Inflammatory macrophage treated with lipopolysaccharide for 1 hour (primary cell): ENCODE results near the gene ABCA4.

Experiments used
- DNase-seq, 2 donors: peaks; one replicate each; pipeline ENCODE4 v3.0.0-alpha.2; 2020 to 2022

The ABCA4 gene

DNA sequence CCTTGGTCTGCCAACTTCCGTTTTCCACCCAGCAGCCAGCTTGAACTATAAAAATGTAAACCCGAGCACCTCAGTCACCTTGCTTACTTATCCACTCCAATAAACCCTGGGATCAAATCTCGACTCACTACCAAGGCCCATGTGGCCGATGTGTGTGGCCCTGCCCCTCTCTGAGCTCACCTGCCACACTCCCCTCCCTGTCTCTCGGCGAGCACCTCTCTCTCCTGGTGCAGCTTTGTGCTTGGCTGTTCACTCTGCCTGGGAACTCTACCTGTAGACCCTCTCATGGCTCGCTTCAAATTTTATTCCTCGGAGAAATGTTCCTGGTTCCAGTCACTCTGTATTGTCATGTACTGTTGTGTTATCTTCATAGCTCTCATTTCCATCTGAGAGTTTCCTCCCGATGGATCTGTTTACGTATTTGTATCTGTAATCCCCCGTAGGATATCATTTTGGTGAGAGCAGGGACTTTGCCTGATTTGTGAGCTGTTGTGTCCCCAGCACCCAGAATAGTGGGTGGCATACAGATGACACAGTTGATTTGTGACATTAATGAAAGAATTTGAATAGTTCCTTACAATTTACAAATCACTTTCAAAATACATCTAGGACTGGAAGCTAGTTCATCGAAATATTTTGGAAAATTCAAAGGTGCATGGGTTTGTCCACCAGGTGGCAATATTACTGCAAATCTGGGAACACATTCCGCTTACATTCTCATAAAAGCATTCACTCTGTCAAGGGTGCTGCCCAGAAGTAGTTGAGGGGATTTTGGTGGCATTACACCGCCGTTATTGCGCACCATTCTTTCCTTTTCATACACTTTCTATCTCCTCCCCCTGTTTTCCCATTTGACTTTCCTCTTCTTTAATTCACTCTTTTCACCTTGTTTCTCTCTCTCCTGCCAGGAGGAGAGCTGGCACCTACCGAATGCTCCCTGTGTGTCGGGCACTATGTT lies 95.3 kb downstream of the ABCA4 start:
- peak; percentile 32 to 68 for DNase-seq

DNA sequence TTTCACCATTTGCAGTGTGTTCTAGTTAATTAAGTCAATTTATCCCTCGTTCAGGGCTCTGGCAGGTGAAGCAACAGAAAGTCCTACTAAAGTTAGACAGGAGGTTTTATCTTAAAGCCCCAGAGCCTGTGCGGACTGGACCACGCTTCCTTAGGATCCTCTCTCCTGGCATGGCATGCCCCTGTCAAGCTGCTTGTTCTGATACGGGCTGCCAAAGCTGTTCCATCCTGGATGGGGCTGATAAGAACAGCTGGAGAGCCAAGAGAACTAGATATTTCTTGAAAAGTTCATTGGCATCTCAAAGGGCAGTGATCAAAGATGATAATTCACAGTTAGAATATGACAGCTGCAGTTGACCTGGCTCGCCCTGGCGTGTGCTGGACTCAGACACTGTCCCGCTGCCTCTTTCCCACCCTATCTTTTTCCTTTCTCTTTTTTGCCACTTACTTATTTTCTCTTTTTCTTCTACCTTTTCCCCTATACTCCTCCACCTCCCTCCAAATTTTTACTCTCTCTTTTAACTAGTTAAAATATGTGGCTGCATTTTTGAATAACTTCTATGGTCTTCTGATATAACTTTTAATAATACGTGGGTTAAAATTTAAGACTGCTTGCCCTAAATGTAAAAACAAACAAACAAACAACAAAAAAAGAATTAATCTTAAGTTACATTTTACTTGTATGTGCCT lies 96.7 kb downstream of the ABCA4 start:
- no peak for DNase-seq

DNA sequence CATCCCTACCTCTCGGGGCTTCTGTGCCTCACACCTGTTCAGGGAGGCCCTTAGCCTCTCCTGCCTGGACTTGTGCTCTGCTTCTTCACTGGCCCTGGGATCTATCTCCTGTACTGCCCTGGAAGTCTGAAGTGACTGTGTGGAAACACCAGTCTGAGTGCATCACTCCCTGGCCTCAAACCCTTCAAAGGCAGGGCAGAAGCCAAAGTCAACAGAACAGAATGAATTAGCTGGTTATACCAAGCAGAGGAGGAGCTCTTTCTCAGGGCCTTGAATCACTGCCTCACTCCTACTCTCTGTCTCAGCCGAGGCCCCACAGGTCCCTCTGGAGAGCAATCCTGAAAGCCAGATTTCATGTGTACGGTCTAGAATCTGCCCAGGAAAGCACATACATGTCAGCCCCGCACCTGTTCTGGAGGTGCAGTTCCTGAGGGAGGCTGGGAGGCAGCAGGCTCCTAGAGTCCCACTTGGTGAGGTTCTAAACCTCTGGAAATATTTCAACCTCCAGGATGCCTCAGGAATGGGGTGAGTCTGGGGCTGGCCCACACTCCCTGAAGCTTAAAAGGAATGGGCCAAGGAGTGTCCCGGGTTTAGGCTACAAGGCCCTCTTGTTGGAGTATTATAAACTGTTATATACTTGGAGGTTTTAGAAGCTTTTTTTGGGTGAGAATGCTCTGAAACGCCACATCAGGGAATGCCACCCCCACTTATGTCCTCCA lies 98.3 kb downstream of the ABCA4 start:
- DNase-seq: no peak

DNA sequence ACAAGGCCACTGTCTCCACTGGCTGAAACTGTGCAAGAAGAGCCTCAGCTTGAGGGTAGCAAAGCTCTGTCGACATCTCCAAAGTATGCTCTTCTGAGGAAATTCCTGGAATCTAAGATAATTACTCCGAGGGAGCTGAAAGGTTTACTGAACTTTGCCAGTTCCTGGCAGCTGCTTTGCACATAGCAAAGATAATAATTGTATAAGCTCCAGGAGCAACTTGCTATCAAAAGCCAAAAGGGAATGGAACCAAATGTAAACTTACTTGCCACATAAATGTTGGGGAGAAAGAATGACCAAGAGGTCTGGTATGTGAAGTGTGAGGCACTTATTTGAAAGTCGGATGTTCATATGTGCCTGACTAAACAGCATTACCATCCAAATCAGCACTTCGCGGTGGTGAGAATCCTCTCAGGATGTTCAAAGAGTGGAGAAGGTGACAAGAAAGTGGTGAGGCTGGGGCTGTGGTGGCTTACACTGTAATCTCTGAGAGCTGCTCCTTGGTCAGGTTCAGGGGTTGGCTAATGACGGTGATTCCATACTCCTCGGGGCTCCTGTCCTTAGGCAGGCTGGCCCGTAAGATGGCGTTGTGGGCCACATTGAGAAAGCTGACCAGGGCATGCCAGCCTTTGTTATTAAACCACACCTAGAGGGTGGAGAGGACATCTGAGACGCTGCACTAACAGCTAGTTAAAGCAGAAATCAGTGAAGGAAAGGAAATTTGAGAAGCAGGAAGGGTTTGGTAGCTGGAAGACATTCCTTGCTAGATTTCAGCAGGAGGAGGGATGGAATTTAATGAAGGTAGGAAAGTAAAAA lies 100.0 kb downstream of the ABCA4 start:
- no peak for DNase-seq

DNA sequence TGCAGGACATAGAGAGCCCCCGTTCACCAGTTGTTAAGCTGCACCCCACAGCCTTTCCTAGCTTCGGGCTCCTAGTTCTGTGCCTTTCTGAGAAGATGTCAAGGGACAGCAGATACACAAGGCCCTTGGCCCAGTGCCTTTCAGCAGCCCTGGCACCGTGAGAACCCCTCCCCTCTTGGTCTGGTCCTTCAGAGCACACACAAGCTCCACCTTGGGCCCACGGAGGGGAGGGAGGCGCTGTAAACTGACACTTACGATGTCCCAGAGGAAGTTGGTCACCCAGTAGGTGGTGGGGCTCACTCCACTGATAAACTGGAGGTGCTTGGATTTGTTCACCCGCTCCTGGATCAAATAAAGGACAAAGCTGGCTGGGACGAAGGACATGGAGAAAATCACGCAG lies 101.6 kb downstream of the ABCA4 start:
- no peak for DNase-seq

DNA sequence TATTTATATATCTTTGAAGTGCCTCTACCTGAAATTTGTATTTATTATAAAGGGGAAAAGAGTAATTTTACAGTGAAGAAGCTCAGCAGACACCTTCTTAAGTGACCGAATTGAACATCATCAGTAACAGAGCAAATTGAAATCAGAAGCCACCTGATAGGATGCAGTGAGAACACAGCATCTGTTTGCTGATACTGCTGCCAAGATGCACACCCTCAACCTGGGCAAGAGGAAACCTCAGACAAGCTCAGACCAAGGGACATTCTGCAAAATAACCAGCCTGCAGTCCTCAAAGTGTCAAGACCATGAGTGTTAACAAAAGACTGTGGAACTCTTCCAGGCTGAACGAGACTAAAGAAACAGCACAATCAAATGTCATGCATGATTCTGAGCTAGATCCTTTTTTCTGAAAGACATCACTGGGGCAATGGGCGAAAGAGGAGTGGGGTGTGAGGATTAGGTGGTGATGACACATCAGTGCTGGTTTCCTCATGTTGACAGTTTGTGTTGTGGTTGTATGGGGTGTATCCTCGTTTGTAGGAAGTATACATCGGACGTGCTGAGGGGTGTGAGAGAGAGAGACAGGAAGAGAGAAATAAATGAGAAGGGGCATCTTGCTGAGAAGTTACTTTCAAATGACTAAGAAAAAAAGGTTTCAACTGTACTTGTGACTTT lies 103.7 kb downstream of the ABCA4 start:
- DNase-seq: peak; percentile 50 to 65

DNA sequence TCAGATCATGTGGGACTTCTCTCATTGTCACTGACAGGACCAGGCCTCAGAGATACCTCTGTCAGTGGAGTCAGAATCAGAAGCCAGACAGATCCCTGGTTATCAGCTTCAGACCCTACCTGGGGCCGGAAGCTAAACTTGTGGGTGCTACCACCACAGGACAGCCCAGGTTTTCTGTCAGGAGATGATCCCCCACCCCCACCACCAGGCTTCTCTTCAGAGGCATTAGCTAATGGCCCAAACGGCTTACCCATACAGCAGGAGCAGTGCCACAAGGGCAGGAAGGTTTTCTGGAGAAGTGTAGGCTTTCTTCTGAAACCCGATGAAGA lies 105.5 kb downstream of the ABCA4 start:
- DNase-seq: no peak

DNA sequence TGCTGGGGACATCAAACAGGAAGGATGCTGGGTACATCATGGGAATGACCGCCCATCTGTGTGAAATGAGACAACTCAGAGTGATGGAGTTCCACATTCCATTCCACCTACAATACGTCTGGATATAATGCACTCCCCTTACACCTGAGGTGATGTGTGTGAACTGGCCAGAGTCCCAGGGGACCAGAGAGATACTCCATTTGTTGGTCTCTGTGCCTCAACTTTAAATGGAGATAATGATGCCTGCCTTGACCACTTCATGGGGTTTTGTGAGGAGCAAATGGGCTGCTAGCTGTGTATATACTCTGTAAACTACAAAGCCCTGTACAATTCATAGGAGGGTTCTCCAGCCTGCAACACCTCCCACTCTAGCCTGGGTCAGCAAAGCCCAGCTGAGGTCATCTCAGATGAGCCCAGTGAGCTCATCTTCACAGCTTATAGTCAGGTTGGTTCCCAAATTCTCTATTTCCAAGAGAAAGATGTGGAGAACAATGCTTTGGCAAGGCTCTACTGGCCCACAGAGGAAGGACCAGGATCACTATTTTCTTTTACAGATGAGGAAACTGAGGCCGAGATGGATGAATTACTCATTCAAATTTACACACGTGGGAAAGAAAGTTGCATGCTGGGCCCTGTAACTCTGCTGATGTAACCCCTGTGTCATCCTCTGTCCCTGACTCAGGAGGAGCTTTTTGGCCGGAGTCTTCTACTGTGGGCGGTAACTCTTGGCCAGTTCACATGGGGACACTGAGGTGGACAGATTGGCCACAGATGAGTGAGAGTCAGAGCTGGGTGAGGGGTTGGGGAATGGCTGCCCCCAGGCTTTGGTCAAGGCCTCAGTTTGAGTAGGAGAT lies 106.1 kb downstream of the ABCA4 start:
- peak; percentile 41 to 73 for DNase-seq

DNA sequence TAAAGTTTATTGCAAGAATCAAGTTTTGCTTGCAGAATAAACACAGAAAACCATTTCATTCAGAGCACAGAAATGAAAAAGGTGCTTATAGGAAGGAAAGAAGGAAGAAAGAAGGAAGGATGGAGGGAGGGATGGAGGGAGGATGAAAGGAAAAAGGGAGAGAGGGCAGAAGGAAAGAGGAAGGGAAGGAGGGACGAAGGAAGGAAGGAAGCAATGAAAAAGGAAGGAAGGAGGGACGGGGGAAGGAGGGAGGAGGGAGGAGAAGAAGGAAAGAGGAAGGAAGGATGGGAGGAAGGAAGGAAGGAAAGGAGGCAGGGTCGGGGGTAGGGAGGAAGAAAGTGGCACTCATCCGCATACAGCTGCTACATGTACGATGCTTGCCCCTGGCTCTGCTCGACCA lies 106.9 kb downstream of the ABCA4 start:
- DNase-seq: no peak

DNA sequence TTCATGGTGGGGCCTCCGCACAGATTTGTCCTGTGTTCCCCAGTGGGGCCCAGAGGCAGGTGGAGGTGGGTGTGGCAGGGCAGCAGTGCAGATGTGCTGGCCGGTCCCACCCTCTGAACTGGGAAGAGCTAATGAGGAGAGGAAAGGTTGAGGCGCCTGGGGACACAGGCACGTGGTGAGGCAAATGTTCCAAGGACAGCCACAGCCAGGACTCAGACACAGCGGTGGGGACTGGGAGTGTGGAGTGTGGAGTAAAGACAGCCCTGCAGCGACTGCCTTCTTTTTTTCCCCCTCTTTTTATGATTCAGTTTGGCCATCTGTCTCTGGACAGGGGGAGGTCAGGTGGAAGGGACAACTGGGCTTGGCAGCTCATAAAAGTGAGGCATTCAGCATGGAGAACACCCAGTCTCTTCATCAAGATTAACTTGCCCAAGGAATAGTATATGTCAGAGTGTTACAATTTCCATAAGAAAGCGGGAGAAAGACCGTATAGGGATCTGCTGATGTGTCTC lies 107.5 kb downstream of the ABCA4 start:
- DNase-seq: no peak

DNA sequence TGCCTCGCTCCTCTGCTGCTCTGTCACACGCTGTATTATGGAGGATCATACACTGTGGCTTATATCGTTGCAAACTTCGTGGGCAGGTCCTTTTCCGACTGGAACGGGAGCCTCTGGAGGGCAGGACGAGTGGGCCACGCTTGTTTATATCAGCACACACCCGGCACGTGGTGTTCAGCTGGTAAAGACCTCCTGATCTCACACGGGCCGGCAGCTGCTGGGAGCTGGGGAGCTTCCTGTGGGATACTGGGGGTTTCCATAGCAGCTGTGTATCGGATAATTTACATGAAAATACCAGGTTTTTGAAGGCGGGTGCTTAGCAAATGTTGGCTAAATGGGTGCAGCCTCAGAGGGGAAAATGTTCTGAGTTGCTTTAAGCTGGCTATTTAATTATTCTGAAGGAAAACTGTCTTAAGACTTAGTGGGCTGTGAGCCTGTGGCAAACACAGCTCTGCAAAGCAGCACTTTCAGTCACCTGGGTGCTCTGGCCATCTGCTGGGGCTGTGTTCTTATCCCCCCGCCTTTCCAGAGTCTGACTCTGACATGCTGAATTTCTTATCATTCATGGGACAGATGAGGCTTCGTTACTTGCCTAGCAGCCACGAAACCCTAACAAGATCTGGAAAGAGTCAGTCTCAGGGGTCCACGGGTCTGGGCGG lies 108.1 kb downstream of the ABCA4 start:
- no peak for DNase-seq

DNA sequence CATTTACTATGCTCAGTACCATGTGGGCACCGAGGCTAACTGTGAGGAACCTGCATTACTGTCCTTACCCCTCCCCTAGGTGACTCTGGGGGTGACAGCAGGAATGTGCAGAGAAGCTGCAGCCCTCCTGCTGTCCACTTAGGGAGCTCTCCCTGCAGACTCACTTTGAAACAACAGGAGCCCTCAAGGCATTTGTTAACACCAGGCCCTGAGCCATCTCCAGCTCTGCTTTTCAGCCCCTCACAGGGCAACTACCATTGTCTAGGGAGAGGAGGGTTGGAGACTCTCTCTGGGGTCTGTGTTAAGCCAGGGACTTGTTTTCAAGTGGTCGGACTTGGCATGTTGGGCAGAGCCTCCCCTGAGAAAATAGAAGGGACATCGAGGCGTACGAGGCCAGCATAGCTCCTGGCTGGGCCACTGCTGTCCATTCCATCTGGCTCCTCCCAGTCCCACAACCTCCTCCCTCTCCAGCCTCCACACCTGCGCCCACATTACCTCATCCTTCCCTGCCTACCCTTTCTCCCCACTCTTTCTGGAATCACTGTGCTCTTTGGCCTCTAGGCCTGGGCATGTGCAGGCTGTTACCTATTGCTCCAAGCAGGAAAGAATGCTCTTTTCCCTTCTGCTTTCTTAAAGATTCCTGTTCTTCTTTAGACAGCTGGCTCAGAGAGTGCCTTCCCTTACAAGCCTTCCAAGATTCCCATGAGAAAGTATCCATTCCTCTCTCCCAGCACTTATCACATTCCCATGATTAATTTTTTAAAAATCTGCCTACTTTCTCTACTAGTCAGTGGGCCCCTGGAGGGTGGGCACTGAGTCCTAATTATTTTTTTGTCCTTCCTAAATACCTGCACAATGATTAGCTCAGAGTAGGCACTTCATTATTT lies 109.0 kb downstream of the ABCA4 start:
- no peak for DNase-seq

DNA sequence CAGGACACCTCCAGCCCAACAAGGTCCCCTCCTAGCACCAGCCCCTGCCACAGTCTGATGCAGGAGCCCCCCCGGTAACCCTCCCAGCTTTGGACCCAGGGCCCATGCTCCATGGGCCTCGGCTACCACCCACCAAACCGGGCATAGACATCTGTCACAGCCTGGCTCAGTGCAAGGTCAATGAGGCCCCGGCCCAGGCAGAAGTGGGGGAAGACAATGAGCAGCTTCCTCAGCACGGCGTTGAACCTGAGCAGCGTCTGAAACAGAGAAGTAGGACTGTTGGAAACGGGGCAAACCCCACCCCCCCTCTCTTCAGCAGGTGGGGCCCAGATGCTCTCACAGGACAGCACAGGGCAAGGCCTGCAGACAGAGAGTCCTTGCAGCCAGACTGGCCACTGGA lies 109.8 kb downstream of the ABCA4 start:
- DNase-seq: no peak

DNA sequence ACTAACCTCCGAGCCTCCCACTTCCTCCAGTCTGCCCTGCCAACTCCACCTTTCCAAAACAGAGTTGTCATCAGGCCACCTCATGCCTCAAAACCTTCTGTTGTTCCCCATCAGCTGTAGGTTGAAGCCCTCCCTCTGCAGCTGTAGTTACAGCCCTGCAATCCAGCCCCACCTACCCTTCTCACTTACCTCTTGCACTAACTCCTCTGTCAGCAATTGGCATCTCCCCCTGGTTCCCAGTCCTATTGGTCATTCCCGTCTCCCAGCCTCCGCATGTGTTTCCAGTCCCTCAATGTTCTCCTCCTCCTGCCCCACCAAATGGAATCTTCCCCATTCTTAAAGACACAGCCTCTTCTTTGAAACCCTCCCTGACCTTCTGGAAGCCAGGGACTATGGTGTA lies 111.6 kb downstream of the ABCA4 start:
- no peak for DNase-seq

DNA sequence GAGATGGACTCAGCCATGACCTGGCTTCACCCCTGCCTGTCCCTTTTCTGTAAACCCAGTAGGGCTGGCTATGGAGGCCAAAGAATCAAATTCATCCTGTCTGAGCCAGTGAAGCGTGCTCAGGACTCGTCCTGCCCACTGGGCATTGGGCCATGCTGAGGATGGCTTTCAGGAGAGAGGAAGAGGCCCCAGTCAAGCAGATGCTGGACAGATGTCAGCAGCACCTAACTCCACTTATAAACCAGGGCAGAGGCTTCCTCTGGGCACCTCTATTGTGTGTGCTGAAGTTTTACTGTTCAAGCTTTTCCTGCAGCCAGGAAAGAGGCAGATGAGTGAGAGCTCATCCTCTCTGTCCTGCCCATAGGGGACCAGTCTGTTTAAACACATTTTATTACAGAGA lies 114.3 kb downstream of the ABCA4 start:
- DNase-seq: no peak

DNA sequence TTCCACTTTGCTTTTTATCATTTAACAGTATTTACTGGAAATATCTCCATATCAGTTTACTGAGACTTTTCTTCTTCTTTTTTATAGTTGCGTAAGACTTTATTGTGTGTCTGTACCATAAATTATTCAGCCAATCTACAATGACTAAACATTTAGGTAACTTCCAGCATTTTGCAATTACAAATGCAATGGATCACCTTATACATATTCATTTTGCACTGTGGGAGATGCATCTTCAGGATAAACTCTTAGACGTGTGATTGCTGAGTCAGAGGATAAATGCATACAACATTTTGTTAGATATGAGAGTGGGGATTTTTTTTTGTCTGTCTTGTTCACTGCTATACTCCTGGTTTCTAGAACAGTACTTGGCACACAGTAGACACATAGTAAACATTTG lies 116.0 kb downstream of the ABCA4 start:
- peak; percentile 45 to 56 for DNase-seq

DNA sequence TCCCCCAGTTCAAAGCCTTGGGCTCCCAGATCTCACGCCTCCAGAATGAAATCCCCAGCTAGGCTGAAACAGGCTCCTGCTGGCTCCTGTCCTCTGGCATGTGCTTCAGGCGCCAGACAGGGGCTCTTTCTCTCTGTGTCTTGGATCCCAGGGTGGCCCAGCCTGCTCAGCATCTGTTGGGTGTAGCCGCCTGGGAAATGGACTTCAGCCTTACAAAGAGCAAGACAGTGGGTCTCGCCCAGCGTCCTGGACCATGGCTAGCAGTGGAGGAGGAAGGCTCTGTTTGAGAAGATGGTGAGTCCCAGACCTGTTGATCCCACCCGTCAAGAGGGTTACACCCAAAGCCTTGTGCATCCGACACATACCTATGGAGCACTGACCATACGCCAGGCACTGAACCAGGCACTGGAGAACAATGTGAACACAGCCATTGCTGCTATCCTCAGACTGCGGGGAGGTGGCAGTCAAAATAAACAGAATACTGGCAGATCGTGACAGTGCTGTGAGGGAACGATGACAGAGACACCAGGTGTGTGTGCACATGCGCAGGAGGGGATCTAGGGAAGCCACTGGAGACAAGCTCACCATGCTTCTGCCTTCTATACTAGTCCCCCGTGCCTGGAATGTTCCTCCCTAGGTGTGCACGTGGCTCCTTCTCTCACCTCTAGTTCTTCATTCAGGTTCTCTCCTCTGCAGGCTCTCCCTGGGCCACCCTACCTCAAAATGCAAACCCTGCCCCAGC lies 118.7 kb downstream of the ABCA4 start:
- no peak for DNase-seq

DNA sequence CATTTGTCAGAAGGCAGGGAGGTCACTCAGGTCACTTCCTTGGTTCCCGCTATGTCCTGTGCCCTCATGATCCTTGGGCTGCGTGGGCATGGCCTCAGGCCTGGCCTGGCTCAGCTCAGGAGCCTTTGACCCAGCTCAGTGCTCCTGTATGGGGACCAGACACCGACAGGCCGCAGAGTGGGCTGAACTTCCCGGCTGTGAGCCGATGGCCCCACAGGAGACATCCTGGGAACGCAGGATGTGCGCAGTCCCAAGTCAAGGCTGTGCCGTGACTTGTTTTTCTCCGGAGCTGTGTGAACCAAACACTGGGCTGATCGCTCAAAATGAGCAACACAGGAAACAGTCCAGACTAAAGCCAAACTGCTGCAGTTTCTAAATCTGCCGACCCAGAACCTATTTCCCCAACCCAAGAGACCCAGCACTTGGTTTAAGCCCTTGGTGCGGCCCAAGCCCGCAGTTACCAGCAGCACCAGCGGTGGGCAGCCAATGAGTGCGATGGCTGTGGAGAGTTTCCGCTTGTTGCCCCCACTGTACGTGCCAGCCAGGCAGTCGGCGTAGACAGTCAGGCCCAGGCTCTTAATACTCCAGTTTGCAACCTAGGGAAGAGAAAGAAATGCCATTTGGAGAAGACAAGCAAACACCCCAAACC lies 119.4 kb downstream of the ABCA4 start:
- DNase-seq: no peak
